LoVo (cell line): ENCODE data around the gene NACC2.
"Not testable (repeated sequence)": the region's sequence is repeated elsewhere in the genome, so short reads cannot be mapped to it uniquely, and the experiment has no call there.

ENCODE experiments used
- DNase-seq: peaks from one replicate; pipeline ENCODE4 v3.0.0-alpha.2; 2016; ENCODE audit warnings: low spot score

The NACC2 gene

DNA sequence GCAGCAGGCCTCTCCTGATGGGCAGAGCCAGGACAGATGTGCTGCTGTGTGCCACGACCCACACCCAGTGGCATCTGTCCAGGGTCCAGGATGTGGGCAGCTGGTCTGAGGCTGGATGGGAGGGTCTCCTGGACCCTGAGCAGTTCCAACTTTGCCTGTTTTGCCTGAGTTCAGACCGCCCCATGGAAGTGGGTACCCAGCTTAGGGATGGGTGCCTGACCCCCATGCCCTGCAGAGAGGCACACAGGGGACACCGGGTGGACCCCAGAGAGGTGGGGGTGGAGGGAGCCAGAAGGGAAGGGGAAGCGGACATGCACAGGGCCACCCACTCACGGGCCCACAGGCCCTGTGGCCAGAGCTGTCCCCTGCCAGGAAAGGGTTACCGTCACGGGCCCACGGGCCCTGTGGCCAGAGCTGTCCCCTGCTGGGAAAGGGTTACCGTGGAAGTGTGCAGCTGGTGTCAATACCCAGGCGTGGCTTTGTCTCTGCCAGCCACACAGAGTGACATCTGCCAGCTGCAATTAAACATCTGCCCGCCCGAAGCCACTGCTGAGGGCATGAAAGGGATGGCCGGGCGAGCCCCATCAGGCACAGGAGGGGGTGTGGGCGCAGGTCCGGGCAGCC, 50.0 kb downstream of the NACC2 start:
- no peak for DNase-seq

DNA sequence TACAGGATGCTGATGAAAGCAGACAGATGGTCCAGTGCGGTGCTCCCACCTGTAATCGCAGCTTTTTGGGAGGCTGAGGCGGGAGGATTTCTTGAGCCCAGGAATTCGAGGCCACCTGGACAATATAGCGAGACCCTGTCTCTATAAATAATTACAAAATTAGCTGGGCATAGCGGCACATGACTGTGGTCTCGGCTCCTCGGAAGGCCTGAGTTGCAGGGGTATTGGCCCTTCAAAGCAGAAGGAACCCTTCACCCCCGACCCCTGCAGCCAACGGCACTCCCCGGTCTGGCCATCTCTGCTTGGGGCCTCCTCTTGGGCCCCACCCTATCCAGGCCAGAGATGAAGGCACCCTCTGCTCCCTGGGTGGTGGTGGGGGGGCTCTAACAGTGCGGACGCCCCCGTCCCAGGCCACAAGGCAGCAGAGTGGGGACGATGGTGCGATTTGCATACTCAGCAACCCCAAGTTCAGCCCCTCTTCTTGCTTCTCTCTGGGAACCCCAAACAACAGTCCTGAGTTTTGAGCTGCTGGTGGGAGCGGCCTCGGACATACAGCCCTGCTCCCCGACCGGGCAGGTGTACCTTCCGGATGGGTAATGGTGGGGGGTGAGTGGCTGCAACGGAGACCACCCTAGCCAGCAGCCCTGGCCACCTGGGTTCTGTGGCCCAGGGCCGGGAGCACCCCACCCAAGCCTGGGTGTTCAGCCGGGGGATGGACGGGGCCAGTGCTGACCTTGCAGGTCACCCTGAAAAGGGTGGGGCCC, 50.7 kb downstream of the NACC2 start:
- DNase-seq, result no peak

DNA sequence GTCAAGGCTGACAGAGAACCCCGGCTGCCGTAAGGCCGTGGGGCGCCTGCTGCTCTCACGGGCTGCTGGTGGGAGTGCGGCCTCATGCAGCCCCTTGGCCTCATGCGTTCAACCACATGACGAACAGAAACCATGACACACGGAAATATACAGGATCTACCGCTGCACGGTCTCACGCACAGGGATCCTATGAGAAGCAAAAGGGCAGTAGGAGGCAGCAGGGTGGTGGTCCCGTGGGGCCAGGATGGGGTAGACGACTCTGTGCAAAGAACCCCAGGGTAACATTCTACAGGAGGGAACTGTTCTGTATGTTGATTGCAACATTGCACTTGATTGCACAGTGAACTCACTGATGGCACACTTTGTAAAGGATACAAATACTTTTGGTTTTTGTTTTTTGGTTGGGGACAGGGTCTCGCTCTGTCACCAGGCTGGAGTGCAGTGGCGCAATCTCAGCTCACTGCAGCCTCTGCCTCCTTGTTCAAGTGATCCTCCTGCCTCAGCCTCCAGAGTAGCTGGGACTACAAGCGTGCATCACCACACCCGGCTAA, 51.6 kb downstream of the NACC2 start:
- DNase-seq, result no peak

DNA sequence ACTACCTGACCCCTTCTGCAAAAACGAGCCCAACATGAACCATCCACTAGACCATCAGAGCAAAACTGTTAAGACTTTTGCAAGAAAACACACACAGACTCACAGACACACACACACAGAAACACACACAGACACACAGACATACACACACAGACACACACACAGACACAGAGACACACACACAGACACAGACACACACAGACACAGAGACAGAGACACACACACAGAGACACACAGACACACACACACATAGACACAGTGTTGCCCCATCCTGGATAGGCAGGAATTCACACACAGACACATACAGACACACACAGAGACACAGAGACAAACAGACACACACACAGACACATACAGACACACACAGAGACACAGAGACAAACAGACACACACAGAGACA, 52.5 kb downstream of the NACC2 start:
- DNase-seq, result no peak

DNA sequence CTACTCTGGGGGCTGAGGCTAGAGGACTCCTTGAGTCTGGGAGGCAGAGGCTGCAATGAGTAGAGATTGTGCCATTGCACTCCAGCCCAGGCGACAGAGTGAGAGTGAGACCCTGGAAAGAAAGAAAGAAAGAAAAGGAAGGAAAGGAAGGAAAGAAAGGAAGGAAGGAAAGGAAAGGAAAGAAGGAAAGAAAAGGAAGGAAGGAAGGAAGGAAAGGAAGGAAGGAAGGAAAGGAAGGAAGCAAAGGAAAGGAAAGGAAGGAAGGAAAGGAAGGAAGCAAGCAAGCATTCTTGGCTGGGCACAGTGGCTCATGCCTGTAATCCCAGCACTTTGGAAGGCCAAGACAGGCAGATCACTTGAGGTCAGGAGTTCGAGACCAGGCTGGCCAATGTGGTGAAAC, 54.2 kb downstream of the NACC2 start:
- not testable (repeated sequence) for DNase-seq

DNA sequence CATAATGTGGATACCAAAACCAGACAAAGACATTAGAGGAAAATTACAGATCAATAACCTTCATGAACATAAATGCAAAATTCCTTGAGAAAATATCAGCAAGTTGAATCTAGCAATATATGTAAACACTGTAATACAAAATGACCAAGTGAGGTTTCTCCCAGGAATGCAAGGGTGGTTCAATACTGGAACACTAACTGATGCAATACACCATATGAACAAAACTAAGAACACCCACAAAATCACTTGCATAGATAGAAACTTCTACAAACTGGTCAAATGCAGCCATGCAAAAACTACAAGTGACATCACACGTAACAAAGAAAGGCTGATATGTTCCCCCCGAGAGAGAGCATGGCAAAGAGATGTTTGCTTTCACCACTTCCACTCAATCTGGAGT, 55.6 kb downstream of the NACC2 start:
- no peak for DNase-seq

DNA sequence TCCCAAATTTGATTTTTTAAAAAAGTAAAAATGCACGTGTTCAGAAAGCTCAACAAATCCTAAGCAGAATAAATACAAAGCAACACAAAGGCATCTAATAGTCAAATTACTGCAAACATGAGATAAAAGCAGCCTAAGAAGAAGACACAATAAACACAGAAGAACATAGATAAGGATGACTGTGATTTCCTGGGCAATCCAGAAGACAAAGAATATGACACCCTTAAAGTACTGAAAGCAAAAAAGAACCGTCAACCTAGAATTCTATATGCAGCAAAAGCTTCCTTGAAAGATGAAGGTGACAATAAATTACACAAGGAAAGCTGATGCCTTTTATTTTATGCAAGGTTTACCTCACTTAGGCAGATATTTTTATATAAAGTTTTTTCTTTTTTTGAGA, 58.2 kb downstream of the NACC2 start:
- no peak for DNase-seq

DNA sequence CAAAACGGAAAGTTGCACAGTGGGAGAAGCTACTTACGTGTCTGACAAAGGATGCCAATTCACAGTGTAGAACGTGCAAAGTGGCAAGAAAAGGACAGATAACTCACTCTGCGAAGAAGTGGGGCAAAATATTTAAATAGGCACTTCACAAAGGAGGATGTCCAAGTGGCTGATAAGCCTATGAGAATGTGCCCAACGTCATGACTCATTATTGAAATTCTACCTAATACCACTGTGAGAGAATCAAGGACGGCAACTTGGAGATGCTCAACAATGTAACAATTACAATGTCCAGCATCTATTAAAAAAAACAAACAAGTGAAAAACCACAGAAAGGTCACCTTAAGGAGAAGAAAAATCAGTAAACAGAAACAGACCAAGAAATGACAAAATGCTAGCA, 59.0 kb downstream of the NACC2 start:
- no peak for DNase-seq

DNA sequence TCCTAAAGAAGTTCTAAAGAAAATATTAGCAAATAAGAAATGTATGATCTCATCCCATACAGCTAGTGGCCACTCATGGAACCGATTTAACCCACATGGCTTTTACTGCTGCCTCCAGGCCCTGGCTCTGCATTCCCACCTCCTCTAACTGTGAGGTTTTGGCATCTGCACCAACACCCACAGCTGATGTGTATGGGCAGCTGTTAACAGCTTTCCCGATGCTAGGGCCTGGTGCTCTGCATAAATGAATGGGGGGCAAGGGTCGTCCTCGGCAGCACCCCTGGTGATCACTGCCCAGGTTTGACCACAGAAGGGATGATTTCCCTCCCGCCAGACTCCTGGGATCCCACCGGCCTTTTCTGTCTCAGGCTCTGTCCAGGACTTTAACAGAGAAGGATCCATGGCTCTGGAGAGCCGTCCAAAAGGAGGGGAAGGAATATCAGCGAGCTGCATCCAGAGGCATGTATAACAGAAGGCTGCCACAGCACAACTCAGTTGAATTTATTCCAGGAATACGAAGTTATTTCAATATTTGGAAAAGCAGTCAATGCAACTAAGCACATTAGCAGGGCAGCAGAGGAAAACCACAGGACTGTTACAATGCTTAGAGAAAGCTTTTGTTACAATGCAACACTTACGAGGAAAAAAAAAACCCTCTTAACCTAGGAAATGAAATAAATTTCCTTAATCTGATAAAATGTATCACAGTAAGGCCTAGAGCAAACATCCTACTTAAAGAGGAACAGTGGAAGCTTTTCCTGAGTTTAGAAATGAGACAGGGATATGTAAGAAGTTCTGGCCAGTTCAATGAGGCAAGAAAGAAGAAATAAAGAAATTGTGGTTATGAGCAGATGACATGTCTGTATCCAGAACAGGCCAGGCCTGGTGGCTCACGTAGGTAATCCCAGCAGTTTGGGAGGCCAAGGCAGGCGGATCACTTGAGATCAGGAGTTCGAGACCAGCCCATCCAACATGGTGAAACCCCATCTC, 63.1 kb downstream of the NACC2 start:
- no peak for DNase-seq

DNA sequence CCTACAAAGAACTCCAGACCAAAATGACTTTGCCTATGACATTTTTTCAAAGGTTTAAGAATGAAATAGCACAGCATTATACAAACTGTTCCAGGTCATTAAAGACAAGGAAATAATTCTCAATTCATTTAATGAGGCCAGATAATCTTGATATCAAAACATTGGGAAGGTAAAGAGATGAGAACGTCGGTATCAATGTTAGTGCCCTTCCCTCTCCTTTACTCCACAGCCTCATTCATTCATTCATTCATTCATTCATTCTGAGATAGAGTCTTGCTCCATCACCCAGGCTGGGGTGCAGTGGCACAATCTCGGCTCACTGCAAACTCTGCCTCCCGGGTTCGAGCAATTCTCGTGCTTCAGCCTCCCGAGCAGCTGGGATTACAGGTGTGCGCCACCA, 64.0 kb downstream of the NACC2 start:
- DNase-seq, result no peak

DNA sequence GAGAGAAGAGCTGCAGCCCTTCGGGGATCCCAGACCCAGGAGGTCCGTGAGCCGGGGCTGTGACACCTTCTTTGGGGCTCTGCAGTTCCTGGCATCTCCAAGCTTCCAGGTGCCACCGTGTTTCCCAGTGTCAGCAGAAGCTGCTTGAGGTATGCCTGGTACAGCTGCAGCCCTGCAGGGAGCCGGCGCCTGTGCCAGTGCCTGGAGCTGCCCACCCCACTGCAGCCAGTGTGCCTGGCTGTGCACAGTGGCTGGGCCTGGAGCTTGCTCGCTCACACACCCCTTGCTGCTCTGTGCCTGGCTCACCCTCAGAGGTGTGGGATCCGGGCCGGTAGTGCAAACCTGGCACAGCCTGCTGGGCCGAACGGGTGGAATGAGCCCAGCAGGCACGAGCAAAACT, 65.5 kb downstream of the NACC2 start:
- DNase-seq, result no peak

DNA sequence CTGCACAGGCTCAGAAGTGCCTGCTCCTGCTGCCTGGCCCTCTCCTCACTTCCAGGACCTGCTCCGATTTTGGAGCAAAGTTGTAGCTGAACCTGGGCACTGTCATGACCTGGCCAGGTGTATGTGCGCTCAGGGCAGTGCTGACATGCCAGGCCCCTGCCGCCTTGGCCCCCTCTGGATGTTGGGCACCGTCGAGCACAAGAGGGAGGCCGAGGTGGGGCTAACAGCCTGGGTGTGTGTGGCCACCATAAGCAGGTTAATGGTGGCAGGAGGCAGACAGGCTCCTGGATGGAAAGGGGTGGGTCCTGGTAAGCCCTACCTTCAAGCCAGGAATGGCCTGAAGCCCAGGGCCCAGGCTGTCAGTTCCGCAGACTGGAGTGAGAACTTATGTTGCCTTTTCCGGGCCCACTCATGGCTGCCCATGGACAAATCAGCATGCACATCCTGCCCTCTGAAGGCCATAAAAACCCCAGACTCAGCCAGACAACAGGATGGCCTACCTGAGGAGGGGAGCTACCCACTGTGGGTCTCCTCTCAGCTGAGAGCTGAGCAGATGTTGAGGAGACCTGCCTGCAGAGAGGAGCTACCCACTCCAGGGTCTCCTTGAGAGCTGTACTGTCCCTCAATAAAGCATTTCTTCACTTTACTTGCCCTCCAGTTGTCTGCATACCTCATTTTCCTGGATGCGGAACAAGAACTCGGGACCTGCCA, 66.2 kb downstream of the NACC2 start:
- DNase-seq, result no peak

DNA sequence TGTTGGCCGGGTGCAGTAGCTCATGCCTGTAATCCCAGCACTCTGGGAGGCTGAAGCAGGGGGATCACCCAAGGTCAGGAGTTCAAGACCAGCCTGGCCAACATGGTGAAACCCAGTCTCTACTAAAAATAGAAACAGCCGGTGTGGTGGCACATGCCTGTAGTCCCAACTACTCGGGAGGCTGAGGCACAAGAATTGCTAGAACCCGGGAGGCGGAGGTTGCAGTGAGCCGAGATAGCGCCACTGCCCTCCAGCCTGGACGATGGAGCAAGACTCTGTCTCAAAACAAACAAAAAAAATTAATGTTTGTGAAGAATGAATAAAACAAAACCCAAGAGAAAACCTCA, 68.2 kb downstream of the NACC2 start:
- DNase-seq, result not testable (repeated sequence)

DNA sequence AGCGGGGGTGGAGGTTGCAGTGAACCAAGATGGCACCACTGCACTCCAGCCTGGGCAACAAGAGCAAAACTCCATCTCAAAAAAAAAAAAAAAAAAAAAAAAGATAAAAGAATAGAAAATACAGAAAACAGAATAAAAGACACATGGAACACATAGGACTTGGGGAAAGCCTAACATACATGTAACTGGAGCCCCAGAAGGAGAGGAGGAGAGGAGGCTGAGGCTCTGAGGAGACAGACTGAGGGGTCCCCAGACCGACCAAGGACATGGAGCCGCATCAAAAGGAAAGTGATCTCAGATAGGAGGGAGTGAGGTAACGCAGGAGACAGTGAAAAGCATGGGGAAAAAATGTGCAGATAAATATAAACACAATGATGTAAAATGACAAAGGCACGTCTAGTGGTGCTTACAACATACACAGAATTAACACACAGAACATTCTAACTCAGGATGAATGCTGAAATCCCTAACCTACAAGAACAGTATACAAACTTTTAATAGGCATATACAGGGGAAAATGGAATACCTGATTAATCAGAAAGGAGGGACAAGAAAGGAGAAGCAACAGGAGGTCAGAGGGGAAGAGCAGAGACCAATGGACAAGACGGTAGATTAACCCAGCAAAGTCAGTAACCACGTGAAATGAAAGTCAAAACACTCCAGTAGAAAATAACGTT, 68.7 kb downstream of the NACC2 start:
- DNase-seq, result no peak

DNA sequence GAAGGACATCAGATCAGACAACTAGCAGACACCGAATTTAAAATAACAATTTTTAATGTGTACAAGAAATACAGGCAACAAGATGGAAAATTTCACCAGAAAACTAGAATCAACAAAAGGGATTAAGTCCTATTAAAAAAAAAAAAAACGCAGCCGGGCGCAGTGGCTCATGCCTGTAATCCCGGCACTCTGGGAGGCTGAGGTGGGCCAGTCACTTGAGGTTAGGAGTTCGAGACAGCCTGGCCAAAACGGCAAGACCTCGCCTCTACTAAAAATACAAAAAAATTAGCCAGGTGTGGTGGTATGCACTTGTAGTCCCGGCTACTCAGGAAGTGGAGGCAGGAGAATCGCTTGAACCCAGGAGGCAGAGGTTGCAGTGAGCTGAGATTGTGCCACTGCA, 69.6 kb downstream of the NACC2 start:
- no peak for DNase-seq

DNA sequence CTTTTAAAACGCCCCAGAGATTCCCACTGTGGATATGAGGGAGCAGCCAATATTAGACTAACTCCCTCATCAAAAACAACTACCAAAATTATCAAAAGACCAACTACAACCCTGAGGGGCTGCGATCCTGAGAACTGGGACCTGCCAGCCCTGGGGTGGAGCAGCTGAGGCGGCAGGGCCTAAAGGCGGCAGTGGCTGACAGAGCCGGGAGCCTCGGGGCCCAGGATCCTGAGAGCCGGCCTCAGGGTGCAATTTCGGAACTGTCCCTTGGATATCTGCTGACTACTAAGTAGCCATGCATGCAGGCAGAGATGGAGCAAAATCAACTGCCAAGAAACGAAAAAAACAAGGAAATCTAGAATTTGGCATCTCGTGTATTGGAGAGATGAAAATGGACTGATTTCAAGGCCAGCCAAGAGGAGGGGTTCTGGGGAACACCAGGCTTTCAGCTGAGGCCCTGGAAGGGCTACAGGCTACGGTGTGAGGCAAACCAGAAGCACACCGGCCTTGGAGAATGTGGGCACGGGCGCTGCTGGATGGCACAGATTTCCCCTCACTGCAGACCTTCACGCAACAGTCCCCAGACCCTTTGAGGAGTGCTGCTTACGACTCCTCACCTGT, 70.3 kb downstream of the NACC2 start:
- no peak for DNase-seq

DNA sequence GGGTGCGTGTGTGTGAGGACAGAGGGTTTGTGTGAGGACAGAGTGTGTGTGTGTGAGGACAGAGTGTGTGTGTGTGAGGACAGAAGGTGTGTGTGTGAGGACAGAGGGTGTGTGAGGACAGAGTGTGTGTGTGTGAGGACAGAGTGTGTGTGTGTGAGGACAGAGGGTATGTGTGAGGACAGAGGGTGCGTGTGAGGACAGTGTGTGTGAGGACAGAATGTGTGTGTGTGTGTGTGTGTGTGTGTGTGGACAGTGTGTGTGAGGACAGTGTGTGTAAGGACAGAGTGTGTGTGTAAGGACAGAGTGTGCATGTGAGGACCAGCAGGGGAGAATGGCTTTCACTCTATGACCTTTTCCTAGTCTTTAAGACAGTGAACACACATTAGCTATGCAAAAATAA, 70.8 kb downstream of the NACC2 start:
- no peak for DNase-seq

DNA sequence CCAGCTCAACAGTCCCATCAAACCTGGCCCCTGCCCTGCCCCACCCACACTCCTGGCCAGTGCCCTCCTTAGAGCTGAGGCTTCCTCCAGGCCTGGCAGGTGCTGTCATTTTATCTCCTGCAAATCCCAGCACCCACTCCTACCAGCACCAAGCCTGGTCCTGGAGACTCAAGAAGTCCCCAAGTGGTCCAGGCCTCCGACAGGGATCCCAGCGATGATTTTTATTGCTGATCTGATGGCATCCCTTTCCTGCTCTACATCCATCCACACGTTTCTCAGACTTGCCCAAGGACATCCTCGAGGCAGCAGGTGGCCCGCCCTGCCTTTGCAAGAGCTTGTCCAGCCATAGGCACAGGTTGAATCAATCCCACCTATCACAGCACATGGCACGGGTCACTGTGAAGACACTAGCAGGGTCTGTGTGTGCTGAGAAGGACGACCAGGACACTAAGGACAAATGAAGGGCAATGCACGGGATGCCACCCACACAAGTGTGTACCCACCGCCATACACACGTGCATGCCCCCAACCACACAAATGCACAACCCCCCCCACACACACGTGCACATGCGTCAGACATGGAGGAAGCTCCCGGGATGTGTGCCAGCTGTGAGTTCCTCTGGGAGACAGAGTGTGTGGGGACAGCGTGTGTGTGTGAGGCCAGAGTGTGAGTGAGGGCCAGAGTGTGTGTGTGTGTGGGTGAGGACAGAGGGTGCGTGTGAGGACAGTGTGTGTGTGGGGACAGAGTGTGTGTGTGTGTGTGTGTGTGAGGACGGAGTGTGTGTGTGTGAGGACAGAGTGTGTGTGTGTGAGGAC, 71.5 kb downstream of the NACC2 start:
- DNase-seq, result no peak

DNA sequence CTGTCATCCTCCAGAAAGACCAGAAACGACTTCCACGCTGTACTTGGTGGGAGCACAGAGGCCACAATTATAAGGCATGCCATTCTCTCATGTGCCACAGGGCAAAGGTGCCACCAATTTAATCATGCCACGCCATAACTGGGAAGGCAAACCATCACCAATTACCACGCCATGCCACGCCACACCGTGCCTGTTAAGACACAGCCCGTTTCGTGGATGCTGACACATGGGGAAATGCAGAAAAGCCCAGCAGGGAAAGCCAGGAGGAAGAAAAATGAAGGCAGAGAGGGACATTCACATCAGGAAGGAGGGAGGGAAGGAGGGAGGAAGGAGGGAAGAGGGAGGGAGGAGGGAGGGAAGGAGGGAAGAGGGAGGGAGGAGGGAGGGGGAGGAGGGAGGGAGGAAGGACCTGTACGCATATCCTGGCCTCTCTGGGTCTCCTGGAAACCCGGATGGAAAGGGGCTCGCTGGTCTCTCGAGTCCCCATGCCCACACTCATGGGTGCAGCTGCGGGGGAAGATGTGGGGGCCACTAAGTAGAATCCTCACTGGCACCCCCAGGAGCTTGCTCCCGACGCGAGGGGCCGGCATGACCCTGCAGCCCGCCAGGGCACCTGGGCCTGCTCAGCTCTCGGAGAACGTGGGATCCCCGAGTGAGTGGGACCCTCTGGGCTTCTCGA, 72.2 kb downstream of the NACC2 start:
- no peak for DNase-seq
